22Rv1 (cell line): ENCODE results near the gene UNC50.

ENCODE experiments used
- ZFX ChIP-seq: fragments of 450-650 bp; IDR thresholded peaks from 2 replicates; pipeline ENCODE4 v1.6.1; 2017; ENCODE audit warnings: antibody characterized with exemption, borderline replicate concordance
- TF ChIP-seq, protein P1 (sequence below): fragments of 450-650 bp; IDR thresholded peaks from 2 replicates; pipeline ENCODE4 v1.5.1; 2017; ENCODE audit warnings: mild to moderate bottlenecking

- TF ChIP-seq, protein P1, sequence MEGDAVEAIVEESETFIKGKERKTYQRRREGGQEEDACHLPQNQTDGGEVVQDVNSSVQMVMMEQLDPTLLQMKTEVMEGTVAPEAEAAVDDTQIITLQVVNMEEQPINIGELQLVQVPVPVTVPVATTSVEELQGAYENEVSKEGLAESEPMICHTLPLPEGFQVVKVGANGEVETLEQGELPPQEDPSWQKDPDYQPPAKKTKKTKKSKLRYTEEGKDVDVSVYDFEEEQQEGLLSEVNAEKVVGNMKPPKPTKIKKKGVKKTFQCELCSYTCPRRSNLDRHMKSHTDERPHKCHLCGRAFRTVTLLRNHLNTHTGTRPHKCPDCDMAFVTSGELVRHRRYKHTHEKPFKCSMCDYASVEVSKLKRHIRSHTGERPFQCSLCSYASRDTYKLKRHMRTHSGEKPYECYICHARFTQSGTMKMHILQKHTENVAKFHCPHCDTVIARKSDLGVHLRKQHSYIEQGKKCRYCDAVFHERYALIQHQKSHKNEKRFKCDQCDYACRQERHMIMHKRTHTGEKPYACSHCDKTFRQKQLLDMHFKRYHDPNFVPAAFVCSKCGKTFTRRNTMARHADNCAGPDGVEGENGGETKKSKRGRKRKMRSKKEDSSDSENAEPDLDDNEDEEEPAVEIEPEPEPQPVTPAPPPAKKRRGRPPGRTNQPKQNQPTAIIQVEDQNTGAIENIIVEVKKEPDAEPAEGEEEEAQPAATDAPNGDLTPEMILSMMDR, result peak; percentile 12; the same call in 1 of the 2 replicates
- no peak for TF ChIP-seq ZFX
Observed at GRCh38 chr2:98577313-98577712, 31.1 kb upstream of the UNC50 start.
